Coronary artery (tissue), 2 donors: ENCODE results near the gene FAM3A.
"Not testable (repeated sequence)": the region's sequence is repeated elsewhere in the genome, so short reads cannot be mapped to it uniquely, and the experiment has no call there.

Experiments used
- DNase-seq: peaks from one replicate; pipeline ENCODE4 v3.0.0-alpha.2; 2017; ENCODE audit warnings: low spot score
- H3K27ac ChIP-seq, 2 donors: fragments of 200-600 bp; sonication (generic); one replicate each; pipeline ENCODE4 v1.5.1; 2016 to 2019
- H3K4me3 ChIP-seq: fragments of 200-600 bp; sonication (generic); 2 replicates; pipeline ENCODE4 v1.5.1; 2016; ENCODE audit warnings: mild to moderate bottlenecking, moderate library complexity
- CTCF ChIP-seq: fragments of 200-600 bp; sonication (generic); IDR thresholded peaks from one replicate; pipeline ENCODE4 v1.5.1; 2019; ENCODE audit warnings: antibody characterized with exemption

The FAM3A gene

GRCh38 chrX:154506483-154507332 lies 9.3 kb downstream of the FAM3A start:
- DNase-seq = no peak
- Histone ChIP-seq H3K4me3 (no peak overlapping the region), H3K27ac (no peak overlapping the region)
- TF ChIP-seq CTCF = no peak

- Histone ChIP-seq H3K27ac (no peak overlapping the region), H3K4me3 (no peak overlapping the region)
- no peak for DNase-seq
- no peak for TF ChIP-seq CTCF
Observed at GRCh38 chrX:154505734-154506133, 10.3 kb downstream of the FAM3A start.

- Histone ChIP-seq H3K27ac (no peak overlapping the region), H3K4me3 (no peak overlapping the region)
- no peak for DNase-seq
- TF ChIP-seq CTCF = no peak
Observed at GRCh38 chrX:154502989-154503388, 13.0 kb downstream of the FAM3A start.

- DNase-seq = no peak
- H3K4me3 ChIP-seq = no peak overlapping the region
- no peak overlapping the region for H3K27ac ChIP-seq
- TF ChIP-seq CTCF = no peak
Observed at GRCh38 chrX:154502098-154502497, 13.9 kb downstream of the FAM3A start.

- not testable (repeated sequence) for H3K27ac ChIP-seq, H3K4me3 ChIP-seq, DNase-seq
Observed at GRCh38 chrX:154501423-154501822, 14.6 kb downstream of the FAM3A start.

- not testable (repeated sequence) for H3K4me3 ChIP-seq, DNase-seq, H3K27ac ChIP-seq
Observed at GRCh38 chrX:154496591-154497137, 19.4 kb downstream of the FAM3A start.

GRCh38 chrX:154495472-154495922 lies 20.5 kb downstream of the FAM3A start:
- DNase-seq = no peak
- no peak overlapping the region for H3K27ac ChIP-seq
- TF ChIP-seq CTCF = no peak
- H3K4me3 ChIP-seq = no peak overlapping the region

GRCh38 chrX:154494715-154495114 lies 21.3 kb downstream of the FAM3A start:
- H3K27ac ChIP-seq = no peak overlapping the region
- no peak for DNase-seq
- no peak for TF ChIP-seq CTCF
- no peak overlapping the region for H3K4me3 ChIP-seq
